ENCODE data around the gene RUVBL2. TPM values are rescaled to one million over a fixed set of nuclear protein-coding genes. Genes with fewer than 3 reads are reported as not detected.
"Not testable (repeated sequence)": the region's sequence is repeated elsewhere in the genome, so short reads cannot be mapped to it uniquely, and the experiment has no call there.

The RUVBL2 gene
- total RNA-seq, 1 donor from 2014 or later, result 121 TPM

DNA sequence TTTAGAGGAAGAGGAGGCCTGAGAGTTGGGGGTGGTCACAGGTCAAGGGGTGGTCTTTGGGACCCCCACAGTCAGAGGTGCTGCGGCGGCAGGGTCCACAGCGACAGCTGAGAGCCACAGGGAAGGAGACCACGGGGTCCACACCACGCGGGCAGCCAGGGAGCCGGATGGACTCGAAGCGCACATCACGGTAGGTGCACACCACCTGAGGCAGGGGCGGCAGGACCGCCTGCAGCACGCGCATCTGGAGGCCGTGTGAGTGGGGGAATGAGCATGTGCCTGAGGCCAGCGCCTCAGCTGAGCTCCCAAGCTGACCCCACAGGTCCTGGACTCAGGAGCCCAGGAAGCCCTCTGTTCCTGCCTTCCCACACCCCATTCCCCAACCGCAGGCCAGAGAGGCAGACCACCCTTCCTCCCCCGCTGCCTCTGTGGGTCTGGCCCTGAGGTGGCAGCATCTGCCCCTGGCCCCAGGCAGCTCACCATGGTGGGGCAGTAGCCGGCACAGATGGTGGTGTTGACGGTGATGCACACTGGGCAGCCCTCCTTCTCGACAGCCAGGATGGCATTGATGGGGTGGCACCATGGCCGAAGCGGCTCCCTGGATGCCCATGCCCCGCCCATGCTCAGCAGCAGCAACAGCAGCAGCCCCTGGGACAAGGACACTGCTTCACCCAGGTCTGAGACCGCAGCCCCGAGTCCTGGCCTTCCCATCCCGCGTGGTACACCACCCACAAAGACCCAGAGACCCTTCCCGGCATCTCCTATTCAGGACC, 22.6 kb downstream of the RUVBL2 start:
- FAIRE-seq, result no peak

GRCh38 chr19:49017041-49017665, 23.5 kb downstream of the RUVBL2 start, which contains the start of gene LHB:
LHB (minus strand) TSS chr19:49017091; CDS start chr19:49017081, 10 bp downstream.
- FAIRE-seq (no peak), DNase-seq (ENCODE audit: low spot score in 2 of 2) (no peak)

More for the DNA sequence above, 22.6 kb downstream of the RUVBL2 start:
- peak in 1 of 2 donors; percentile 10 for DNase-seq (ENCODE audit: low spot score in 2 of 2)

DNA sequence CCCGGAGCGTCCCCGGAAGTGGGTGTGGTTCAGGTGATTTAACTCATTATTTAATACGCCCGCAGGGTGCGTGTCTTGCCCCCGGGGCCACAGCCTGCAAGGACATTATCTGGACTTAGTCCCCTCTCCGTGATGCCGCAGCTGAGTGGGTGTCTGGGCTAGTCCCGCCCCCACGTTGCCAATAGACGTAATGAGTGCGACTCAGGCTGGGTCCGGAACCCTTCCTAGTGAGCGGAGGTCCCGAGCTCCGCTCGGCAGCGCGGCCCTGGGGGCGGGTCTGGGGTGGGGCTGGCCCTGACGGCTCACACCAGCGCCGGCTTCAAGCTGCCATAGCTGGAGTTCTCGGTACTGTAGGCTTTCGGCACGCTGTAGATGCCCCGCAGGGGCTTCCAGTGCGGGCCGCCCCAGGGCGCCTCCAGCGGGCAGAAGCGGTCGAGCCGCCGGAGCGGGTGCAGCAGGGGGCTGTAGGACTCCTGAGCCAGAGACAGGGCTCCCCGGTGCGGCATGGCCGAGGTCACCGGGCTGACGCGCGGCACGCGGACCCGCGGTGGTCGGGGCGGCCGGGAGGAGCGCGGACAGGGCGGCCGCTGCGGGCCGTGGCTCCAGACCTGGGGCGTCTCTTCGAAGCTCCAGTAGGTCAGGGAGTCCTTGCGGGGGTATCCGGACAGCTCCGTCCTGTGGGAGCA, 24.1 kb downstream of the RUVBL2 start:
- DNase-seq (ENCODE audit: low spot score in 2 of 2) (peak; percentile 60 to 75), FAIRE-seq (no peak)

DNA sequence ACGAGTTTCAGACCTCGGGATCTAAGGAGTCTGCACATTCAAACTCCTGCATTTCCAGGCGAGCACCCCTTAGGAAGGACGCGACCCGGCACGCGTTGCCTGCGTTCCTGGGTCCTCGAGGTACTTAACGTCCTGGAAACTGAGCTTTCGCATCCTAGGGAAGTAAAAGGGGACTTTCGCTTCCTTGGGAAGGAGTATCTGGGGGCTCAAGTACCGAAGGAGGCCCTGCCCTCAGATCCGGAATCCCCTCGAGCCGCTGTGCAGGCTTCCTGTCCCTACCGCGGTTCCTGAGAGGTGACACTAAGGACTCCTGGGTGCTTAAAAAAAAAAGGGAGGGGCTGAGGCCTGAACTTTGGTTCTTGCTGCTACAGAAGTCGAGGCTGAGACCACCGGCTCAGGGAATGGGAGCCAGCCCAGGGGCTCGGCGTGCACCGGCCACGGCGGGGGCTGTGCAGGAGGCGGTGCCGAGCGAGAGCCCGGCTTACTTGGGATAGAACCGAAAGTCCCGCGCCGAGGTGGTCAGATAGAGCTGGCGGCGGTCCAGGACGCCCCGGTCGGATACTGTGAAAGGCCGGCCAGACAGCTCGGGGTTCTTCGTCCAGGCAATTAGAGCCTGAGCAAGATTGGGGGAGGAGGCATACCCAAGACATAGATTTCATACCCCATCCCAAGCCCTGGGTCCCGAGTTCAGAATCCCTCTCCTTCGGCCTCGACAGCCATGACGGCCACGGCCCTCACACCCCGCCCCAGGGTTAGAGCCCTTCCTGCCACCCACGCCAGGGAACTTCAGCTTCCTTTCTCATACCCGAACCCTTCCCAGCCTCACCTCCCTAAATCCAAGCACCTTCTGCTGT, 24.9 kb downstream of the RUVBL2 start:
- not testable (repeated sequence) for DNase-seq (ENCODE audit: low spot score in 2 of 2); FAIRE-seq

GRCh38 chr19:49019242-49019932, 25.7 kb downstream of the RUVBL2 start:
- DNase-seq (ENCODE audit: low spot score in 2 of 2), result peak in 1 of 2 donors; percentile 66
- FAIRE-seq, result no peak

- FAIRE-seq (no peak), DNase-seq (ENCODE audit: low spot score in 2 of 2) (no peak)
Measured at GRCh38 chr19:49020342-49020741, 26.7 kb downstream of the RUVBL2 start.

DNA sequence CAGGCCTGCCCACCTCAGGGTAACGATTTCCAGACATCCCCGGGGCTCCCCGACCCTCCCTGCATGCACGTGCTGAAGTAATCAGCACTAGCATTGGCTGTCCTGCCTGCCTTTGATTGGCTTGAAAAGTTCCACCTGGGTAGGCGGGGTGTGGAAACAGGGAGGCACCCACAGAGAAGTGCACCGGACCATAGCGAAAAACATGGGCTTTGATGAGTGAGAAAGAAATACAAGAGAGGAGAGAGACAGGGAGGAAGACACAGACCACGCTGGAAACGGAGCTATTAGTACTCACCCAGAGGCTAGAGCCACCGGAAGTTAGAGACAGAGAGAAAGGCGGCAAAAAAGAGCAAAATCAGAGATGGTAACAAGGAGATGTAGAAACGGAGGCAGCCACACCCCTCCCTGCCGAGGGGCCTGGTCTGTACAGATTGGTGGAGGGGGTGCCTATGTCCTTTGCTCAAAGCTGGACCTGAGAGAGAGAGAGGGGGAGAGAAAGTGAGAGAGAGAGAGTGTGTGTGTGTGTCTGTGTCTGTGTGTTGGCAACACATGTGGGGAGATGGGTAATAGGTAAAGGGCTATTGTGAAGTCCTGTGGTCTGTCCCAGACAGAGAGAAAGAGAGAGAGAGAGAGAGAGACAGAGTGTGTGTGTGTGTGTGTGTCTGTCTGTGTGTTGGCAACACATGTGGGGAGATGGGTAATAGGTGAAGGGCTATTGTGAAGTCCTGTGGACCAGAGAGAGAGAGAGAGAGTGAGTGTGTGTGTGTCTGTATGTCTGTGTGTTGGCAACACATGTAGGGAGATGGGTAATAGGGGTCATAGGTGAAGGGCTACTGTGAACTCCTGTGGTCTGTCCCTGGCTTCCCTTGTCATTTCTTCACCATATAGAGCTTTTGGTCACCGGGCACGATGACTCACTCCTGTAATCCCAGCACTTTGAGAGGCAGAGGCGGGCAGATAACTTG, 27.5 kb downstream of the RUVBL2 start:
- FAIRE-seq, result no peak

DNA sequence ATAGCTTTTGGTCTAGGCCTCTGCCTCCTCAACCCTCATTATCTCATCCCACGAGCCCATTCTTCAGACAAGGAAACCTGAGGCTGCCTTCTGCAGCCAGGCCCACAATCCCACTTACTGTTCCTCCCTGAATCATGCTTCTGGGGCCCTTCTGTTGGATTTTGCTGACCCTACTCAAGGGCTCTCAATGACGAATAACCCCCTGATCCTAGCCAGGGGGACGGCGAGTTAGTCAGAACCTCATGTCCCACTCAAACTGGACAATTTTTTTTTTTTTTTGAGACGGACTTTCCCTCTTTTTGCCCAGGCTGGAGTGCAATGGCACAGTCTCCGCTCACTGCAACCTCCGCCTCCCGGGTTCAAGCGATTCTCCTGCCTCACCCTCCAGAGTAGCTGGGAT, 28.4 kb downstream of the RUVBL2 start:
- FAIRE-seq (no peak), DNase-seq (ENCODE audit: low spot score in 2 of 2) (no peak)

More for the DNA sequence above, 27.5 kb downstream of the RUVBL2 start:
- DNase-seq (ENCODE audit: low spot score in 2 of 2), result no peak

DNA sequence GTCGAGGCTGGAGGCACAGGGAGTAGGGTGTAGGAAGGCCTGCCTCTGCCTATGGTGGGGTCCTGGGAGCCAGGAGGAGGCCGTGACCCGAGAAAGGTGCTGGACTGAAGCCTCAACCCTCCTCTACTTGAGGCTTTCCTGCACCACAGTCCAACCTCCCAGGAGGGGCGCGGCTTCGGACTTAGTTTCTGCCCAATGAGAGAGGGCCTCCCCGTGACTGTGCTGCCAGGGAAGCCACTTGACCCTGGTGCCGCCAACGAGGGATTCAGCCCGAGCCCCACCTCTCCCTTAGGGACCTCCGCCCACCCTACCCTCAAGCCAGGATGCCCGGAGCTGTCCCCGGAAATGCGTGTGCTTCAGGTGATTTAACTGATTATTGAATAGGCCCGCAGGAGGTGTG, 30.5 kb downstream of the RUVBL2 start, which contains the start of gene CGB3:
CGB3 (minus strand) TSS at position 101 of the 400 bp plus-strand sequence. CDS start 362 bp downstream, outside the sequence.
- not testable (repeated sequence) for DNase-seq (ENCODE audit: low spot score in 2 of 2); FAIRE-seq

GRCh38 chr19:49025088-49025487, 31.4 kb downstream of the RUVBL2 start:
- DNase-seq (ENCODE audit: low spot score in 2 of 2); FAIRE-seq: not testable (repeated sequence)

- FAIRE-seq; DNase-seq (ENCODE audit: low spot score in 2 of 2): not testable (repeated sequence)
Measured at GRCh38 chr19:49025599-49025998, 31.9 kb downstream of the RUVBL2 start.

DNA sequence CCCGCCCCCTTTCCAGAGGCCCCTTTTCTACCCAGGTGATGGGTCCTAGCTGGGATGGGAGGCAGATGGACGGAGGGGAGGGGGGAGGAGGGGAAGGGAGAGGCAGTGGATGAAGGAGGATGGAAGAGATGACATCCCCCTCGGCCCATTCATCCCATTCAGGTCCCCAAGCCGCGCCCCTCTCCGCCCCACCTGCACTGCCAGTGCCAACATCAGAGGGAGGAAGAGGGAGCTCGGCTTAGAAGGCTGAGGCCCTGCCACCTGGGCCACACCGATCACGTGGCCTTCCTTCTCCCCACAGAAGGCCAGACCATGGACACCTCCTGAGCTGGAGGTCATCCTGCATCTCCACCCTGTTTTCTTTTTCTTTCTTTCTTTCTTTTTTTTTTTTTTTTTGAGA, 35.0 kb downstream of the RUVBL2 start:
- DNase-seq (ENCODE audit: low spot score in 2 of 2); FAIRE-seq: not testable (repeated sequence)

DNA sequence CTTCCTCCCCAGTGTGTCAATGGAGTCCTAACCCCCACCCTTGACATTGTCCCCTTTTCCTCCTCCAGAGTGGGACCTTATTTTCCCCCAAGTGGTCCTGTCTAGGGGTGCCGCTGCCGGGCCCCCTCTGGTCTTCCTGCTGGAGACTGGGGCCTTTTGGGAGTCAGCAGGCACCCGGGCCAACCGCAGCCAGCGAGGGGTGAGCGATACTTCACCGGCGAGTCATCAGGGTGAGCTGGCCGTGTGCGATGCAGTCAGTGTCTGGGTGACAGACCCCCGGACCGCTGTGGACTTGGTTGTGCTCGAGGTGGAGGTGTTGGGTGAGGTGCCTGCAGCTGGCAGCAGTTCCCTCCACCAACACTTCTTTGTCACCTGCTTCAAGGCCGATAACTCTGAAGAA, 36.1 kb downstream of the RUVBL2 start:
- FAIRE-seq; DNase-seq (ENCODE audit: low spot score in 2 of 2): not testable (repeated sequence)

- FAIRE-seq; DNase-seq (ENCODE audit: low spot score in 2 of 2): not testable (repeated sequence)
Measured at GRCh38 chr19:49030323-49030722, 36.6 kb downstream of the RUVBL2 start.

- DNase-seq (ENCODE audit: low spot score in 2 of 2); FAIRE-seq: not testable (repeated sequence)
Measured at GRCh38 chr19:49031642-49032301, 38.1 kb downstream of the RUVBL2 start, which contains the start of gene CGB2. CGB2 (plus strand) TSS chr19:49031890; CDS start chr19:49032096, 206 bp downstream.

GRCh38 chr19:49036815-49037214, 43.1 kb downstream of the RUVBL2 start, which contains the start of gene CGB1:
CGB1 (minus strand) TSS chr19:49036895; CDS start chr19:49036711, 184 bp downstream.
- DNase-seq (ENCODE audit: low spot score in 2 of 2); FAIRE-seq: not testable (repeated sequence)

- DNase-seq (ENCODE audit: low spot score in 2 of 2); FAIRE-seq: not testable (repeated sequence)
Measured at GRCh38 chr19:49038111-49038510, 44.4 kb downstream of the RUVBL2 start.
